Anterior cingulate cortex (tissue), 58 donors: Measurements from ENCODE around the gene MCU.
A peak's percentile ranks its signal among the peaks of the same experiment; 100 is the strongest.
"Not testable (repeated sequence)": the region's sequence is repeated elsewhere in the genome, so short reads cannot be mapped to it uniquely, and the experiment has no call there.

Experiments used
- DNase-seq, 58 donors: peaks; one replicate each; lab custom pipeline; 2025; lab: John Stamatoyannopoulos, UW

The MCU gene

DNA sequence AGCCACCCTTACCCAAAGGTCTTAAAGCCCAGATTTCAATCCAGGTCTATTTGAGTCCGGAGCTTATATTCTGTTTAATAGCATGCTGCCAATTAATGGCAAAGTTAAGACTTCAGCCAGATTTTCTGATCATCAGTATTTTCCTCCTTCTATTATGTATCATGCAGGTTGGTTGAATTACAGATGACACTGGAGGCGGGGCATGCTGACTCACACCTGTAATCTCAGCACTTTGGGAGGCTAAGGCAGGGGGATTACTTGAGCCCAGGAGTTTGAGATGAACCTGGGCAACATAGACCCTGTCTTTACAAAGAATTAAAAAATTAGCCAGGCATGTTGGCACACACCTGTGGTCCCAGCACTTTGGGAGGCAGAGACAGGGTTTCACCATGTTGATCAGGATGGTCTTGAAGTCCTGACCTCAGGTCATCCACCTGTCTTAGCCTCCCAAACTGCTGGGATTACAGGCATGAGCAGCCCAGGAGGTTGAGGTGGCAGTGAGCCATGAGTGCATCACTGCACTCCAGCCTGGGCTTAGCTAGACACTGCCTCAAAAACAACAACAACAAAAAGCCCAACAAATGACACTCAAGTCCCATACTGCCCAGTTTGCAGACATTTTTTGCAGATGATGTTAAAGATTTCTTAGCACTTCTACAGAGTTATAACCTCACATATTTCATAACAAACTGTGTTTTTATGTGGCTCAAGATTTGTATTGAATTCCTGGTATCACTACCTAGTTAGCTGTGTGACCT is 62.5 kb downstream of the MCU start:
- DNase-seq: no peak

DNA sequence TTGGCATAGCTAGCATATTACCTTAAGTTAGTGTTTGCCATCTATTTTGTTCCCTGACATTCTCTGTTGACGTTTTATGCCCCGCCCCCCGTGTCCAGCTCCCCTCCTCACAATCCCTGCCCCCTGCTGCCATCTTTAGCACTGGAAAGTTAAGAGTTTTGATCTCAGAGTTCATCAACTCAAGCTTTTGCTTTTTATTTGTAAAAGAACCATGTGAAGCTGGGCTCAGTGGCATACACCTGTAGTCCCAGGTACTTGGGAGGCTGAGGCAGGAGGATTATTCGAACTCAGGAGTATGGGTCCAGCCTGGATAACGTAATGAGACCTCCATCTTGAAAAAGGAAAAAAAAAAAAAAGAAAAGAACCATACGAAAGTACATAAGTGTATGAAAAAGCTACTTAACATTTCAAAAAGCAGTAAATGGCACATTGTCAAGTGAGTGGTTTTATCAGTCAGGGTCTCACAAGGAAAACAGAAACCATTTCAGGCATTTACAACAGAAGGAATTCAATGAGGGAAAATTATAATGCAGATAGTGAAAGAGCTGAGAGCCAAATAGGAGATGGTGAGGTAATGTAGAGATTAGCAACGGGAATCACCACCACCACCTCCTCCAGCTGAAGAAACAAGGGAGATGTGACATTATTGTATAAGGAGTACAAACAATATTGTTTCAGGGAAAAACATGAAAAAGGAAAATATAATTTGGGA is 64.9 kb downstream of the MCU start:
- DNase-seq: no peak

DNA sequence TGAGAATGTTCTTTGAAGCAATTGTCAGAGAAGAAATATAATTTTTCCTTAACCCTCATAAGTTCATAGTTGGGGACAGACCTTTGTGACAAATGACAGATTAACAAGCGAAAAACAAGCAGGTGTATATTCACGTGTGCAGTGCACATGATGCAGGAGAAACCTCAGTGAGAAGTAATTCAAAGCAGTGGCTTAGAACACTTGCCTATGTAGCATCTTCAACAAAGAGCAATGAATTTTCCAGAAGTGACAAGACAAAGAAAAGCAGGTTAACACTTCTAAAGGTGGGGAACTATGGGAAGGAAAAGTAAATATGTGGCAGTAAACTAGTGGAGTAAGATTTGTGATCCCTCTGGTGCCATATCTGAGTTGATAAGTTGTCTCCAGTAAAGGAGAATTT is 65.8 kb downstream of the MCU start:
- no peak for DNase-seq

DNA sequence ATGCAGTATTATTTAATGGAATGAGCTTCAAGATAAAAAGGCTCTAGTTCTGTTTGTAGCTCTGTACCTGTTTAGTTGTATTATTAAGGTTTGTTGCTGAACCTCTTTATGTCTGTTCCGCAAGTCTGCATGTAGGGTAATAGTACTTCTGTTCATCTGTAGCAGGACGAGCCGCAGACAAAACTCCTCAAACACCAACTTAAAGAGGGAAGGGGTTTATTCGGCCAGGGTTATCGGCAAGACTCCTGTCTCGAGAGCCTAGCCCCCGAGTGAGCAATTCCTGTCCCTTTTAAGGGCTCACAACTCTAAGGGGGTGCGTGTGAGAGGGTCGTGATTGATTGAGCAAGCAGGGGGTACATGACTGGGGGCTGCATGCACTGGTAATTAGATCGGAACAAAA is 67.0 kb downstream of the MCU start:
- not testable (repeated sequence) for DNase-seq

DNA sequence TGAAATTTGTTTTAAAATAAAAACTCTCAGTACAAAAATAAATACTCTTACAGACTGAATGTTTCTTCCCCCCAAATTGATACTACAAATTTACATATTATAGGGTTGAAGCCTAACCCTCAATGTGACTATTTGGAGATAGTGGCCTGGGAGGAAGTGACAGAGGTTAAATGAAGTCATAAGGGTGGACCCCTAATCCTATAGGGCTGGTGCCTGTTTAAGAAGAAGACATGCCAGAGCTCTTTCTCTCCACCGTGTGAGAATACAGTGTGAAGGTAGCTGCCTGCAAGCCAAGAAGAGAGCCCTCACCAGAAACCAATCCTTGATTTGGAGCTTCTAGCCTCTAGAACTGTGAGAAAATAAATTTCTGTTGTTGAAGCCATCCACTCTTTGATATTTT is 67.6 kb downstream of the MCU start:
- DNase-seq: no peak

DNA sequence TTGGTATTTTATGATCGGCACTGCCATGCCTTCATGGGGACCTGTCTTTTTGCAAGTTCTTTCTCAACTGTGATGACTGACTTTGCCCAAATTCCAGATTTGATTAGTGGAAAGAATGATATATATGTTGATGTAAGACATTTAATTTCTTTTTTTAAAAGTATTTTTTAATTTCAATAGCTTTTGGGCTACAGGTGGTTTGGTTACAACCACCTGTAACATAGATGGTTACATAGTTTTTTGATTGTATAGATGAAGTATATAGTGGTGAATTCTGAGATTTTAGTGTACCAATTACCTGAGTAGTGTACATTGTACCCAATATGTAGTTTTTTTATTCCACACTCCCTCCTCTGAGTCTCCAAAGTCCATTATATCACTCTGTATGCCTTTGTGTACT is 69.6 kb downstream of the MCU start:
- no peak for DNase-seq

DNA sequence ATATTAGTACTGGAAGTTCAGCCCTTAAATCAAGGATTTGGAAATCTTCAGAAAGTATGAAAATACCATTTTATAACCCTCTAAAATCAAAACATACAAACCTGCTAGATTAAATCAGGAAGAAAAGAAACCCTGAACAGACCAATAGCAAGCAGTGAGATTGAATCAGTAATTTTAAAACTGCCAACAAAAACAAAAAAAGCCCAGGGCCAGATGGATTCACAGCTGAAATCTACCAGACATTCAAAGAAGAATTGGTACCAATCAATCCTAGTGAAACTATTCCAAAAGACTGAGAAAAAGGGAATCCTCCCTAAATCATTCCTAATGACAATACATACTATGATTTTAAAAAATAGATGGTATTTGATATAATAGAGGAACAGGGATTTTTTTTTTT is 70.1 kb downstream of the MCU start:
- DNase-seq: no peak

DNA sequence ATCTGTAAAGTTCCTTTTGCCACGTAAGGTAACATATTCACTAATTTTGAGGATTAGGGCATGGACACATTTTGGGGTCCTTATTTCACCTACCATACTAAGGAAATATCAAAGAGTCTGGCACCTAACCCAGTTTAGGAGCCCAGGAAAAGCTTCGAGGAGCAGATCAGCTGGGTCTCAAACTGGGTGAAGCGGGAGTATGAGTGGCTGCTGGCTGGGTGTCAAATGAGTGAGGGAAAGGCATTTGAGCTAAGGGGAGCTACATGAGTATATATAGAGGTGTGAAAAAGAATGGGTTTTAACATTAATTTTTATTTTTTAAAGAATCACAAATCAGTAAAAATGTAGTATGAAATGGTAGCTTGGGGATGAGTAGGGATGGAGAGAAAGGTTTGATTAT is 71.3 kb downstream of the MCU start:
- no peak for DNase-seq

DNA sequence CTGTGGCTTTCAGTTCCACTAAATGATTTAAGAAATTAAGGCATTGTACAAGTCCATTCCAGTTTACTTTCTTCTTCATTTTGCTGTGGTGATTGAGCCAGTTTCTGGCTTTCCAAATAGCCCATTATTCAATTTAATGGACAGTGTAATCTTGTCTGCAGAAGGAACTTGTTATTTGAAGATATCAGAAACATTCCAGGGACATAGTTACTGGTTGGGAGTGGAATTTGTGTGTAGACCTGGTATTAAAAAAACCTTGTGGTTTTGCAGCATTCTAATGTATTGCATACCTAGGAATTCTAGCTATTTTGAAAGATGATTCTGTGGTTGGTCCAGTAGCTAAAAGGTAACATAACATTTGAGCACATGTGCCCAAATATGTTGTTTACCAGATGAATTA is 72.2 kb downstream of the MCU start:
- DNase-seq: no peak

DNA sequence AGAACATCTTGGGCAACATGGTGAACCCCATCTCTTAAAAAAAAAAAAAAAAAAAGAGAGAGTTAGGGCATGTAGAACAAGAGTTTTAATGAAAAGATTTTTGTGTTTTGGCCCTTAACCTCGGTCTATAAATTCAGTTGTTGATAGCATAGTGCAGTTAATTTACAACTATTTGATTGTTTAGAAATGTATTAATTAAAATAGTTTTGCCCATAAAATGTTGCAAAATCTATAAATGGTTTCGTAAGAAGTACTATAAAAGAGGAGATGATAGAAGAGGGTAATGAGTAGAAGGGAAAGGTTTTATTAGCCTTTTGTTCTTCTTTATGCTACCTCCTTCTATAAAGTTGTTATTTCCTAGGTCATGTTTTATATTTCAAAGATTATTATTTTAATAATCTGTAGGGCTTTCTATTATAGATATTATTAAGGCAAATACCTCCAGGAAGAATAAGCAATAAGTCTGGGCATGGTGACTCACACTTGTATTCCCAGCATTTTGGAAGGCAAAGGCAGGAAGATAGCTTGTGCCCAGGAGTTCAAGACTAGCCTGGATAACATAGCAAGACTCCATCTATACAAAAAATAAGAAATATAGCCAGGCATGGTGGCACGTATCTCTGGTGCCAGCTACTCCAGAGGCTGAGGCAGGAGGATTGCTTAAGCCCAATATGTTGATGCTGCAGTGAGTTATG is 73.3 kb downstream of the MCU start:
- DNase-seq: no peak

DNA sequence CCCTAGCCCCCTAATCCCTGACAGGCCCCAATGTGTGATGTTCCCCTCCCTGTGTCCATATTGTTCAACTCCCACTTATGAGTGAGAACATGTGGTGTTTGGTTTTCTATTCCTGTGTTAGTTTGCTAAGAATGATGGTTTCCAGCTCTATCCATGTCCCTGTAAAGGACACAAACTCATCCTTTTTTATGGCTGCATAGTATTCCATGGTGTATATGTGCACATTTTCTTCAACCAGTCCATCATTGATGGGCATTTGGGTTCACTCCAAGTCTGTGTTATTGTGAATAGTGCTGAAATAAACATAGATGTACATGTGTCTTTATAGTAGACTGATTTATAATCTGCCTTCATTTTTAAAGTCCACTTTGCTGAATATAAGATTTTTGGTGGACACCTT is 79.3 kb downstream of the MCU start:
- DNase-seq: not testable (repeated sequence)

DNA sequence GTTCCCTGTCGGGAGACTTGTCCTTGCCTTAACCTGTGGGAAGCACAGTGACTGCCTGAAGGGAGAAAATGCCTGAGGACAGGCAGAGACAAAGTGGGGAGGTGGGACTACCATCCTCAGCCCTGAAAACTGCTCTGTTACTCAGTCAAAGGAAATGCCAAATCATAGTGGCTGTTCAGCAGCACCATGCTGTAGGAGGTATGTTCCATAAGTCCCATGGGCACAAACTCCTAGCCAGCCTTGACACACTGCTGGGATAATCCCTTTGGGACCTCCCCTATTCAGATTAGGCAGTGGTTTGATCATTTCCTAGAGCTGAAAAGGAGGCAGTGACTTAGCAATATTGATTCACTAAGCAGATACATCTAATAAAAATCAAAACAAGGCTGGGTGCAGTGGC is 80.1 kb downstream of the MCU start:
- no peak for DNase-seq

DNA sequence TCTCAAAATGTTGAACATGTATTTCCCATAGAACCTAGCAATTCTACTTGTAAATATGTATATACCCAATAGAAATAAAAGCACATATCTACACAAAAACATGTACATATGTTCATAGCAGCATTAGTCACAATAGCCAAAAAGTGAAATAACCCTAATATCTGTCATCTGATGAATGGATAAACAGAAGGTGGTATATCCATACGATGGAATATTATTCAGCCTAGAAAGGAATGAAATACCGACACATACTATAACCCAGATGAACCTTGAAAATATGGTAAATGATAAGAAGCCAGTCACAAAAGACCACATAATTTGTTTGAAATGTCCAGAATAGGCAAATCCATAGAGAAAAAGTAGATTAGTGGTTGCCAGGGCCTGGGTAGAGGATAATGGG is 87.9 kb downstream of the MCU start:
- no peak for DNase-seq

DNA sequence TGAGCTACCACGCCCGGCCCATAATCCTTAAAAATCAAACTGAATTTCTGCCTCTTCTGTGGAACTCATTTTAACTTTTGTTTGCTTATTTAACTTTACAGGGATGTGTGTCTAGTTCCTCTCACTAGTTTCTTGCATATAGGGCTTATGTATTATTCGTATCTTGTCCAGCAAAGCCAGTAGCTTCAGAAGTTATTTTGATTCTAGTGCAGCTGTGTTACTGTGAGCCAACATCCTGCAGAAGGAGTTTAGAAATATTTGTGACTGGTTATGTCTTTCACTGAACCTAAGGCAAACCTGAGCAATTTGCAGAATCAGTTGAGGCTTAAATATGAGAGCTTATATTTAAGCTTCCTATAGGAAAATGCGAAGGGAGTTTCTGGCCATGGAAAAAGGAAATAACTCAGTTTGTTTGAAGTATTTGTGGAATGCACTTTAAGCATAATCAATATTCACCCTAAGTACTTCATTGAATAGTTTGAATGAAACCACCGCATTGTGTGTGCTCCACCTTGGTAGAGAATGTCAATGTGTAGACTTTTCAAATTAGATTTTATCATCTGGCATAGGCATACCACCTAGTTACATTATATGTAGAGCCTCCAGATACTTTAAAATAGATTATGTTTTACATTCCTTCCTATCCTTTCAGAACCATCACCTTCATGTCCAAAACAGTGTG is 90.8 kb downstream of the MCU start:
- no peak for DNase-seq

DNA sequence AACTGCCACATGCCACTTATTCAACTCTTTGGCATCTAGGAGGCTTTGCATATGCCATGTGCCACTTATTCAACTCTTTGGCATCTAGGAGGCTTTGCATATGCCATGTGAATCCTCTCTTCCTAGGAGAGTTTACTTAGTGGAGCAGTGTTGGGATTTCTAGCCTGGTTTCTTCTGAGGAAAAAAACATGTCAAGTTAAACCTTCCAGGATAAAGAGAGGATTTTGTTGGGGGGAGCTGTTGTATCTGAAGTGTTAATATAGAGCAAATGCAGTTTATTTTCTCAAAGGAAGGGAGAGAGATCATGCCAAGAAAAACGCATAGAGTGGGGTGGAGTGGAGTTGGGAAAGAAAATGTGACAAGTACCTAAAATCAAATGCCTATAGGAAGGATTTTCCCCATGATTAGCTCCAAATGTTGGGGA is 91.5 kb downstream of the MCU start:
- peak in 1 of 58 donors; percentile 0 for DNase-seq

DNA sequence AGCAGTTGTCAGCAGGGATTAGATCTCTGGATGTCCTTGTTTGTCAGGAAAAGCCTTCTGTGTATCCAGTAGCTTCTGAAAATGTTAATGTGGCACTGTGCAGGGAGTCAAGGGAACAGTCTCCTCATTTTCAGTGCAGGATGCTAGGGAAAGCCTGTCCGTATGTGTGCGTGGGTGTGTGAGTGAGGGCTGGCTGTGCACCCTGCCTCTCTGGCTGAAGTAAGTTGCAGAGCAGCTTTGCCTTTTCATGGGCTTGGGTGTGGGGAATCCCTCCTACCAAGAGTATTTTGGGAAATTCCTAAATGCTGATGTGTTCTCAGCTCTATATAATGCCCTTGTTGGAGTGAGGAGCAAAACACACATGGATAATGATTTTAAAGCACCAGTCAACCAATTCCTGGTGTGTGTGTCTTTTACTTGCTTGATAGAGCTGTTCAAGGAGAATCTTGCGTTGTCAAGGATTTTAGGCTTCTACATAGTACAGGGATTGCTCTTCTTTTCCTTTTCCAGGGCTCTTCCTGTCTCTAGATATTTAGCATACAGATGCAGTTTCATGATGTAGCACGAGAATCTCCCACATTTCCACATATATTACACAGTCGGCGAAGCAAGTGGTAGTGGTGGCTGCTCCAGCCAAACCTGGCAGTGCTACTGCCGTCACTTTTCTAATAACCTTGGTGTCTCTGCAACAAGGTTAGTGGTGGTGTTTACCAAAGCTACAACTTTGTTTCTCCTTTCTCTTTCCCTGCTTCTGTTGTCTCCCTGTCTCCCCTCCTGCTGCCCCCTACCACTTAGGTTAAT is 92.8 kb downstream of the MCU start:
- DNase-seq: peak in 46 of 58 donors; percentile 1 to 73 (median 14)

DNA sequence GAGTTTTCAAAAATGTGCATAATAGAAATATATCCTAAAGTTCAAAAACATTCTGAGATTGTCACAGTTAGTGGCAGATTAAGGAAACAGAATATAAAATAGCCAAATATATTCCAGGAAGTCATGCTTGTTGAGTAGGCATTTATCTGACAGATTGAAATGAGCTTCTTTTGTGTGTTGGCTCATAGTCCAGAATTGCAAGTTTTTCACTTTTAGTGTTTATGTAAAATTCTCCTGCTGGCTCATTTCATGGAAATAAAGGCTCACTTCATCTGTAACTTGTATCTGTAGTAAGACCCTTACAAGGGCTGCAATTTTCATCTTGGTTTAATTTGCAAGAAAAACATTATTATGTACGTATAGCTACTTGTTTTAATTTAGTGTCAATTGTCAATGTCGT is 93.5 kb downstream of the MCU start:
- no peak for DNase-seq

DNA sequence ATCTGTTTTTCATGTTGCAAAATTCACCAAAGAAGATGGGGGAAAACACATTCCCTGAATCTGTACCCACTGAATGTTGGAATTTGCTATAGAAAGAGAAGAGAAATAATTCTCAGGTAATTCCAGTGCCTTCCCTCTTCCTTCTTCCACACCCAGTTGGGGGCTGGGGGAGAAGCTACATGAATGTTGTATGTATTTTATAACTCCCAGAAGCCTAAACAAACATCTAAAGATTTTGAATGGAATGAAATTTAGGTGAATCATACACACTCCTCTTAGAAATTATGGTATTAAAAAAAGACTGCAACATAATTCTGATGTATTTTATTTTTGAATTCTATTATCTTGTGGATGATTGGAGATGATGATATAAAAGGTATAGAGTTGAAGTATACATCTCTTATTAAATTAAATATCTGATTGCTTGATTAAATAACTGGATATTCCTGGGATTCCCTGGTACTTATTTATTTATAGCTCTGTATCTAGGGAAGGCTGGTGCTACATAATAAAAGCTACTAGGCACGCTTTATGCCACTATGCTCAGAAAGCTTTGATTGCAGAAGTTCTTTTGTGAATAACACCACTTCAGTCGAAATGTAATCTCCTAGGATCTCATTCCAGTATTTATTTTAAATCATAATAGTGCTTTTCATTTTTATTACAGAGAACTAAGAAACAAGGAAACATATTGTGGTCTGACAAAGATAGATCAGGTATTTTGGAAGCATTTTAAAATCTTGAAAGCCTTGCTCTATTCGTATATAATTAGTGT is 98.5 kb downstream of the MCU start:
- DNase-seq: no peak

DNA sequence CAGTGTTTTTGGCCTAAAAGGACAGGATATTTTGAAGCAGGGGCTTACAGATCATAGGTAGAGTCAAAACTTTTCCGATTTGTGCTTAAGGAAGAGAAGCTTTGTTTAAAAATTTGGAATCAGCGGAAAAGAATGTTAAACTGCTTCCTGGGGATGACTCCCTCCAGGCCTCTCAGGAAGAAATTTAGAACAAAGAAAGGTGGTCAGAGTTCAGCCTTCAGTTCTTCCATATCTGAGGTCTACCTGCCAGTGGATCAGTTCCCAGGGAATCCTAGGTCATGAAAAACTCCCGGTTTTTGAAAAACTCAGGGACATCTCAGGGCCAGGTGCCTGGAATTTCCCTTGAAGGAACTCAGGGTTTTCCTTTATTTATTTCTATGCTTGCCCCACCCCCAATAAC is 100.3 kb downstream of the MCU start:
- DNase-seq: no peak
